UCSD-AML1 (cell line): ENCODE measurements around the gene PIAS4.
"Not testable (repeated sequence)": the region's sequence is repeated elsewhere in the genome, so short reads cannot be mapped to it uniquely, and the experiment has no call there.

Experiments
- DNase-seq: peaks from one replicate; lab custom pipeline; 2025; ENCODE audit not compliant: unreplicated experiment; lab: John Stamatoyannopoulos, UW

The PIAS4 gene

GRCh38 chr19:4007021-4007835, at the start of gene PIAS4:
Gene PIAS4 (plus strand): TSS chr19:4007736. CDS start chr19:4007761, 25 bp downstream.
- peak; percentile 98 for DNase-seq

GRCh38 chr19:3958836-3959765, 48.4 kb upstream of the PIAS4 start:
- DNase-seq: no peak

GRCh38 chr19:3959766-3960131, 47.8 kb upstream of the PIAS4 start:
- DNase-seq: no peak

DNA sequence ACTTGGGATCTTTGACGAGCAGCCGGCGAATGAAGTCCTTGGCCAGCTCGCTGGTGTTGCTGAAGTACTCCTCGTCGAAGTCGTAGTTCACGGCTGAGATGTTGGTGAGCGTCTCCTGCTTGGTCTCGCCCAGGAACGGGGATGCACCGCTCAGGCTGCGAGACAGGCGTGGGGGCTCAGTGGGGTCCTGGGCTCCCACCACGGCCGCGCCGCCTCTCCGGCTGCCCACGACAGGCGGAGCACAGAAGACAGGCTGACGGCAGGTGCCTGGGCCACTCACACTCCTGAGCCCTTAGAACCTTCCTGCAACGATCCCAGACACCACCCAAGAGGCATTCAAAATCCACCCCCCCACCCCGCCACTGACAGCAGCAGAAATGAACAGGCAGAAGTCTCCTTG, 46.5 kb upstream of the PIAS4 start:
- no peak for DNase-seq

DNA sequence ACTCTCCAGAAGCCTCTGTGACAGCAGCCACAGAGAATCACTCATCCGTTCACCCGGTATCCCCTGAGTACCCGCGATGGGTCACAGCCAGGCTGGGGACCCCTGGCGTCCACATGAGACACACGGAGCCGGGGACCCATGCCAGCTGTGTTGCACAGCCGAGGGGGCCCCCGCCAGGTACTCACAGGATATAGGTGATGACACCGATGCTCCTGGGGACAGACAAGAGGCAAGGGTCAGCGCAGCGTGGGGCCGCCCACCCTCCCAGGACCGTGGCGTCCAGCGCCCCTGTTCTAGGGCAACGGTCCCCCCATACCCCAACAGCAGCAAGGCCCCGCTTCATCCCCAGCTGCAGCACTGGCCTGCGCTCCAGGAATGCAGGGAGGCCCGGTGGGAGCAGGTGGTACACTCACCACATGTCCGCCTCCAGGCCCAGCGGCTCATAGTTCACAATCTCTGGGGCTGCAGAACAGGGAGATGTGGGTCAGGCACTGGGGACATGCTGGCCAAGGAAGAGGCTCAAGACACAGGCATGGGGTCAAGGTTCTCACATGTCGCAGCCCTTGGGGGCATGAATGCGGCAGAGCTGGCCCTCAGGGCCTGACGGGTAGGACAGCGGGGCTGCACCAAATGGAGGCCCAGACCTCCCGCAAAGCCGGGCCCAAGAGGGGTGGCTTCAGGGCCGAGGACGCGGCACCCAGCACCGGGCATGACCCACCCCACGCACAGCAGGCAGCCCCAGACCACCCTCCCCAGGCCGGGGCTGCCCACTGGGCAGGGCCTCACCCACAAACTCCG, 43.9 kb upstream of the PIAS4 start:
- DNase-seq: no peak

- DNase-seq: no peak
These were observed 43.0 kb upstream of the PIAS4 start for GRCh38 chr19:3964256-3965194.

GRCh38 chr19:3966051-3967017, 41.2 kb upstream of the PIAS4 start:
- no peak for DNase-seq

DNA sequence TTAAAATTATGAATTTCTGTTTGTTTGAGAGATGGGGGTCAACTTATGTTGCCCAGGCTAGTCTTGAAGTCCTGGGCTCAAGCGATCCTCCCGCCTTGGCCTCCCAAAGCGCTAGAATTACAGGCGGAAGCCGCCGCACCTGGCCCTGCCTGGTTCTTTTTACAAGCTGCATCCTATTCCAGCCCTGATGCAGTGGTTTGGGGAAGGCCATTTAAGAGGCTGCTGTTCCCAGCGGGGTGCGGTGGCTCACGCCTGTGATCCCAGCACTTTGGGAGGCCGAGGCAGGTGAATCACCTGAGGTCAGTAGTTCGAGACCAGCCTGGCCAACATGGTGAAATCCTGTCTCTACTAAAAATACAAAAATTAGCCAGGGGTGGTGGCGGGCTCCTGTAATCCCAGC, 39.6 kb upstream of the PIAS4 start:
- not testable (repeated sequence) for DNase-seq

- peak; percentile 75 for DNase-seq
These were observed 38.7 kb upstream of the PIAS4 start for GRCh38 chr19:3968556-3969434.

DNA sequence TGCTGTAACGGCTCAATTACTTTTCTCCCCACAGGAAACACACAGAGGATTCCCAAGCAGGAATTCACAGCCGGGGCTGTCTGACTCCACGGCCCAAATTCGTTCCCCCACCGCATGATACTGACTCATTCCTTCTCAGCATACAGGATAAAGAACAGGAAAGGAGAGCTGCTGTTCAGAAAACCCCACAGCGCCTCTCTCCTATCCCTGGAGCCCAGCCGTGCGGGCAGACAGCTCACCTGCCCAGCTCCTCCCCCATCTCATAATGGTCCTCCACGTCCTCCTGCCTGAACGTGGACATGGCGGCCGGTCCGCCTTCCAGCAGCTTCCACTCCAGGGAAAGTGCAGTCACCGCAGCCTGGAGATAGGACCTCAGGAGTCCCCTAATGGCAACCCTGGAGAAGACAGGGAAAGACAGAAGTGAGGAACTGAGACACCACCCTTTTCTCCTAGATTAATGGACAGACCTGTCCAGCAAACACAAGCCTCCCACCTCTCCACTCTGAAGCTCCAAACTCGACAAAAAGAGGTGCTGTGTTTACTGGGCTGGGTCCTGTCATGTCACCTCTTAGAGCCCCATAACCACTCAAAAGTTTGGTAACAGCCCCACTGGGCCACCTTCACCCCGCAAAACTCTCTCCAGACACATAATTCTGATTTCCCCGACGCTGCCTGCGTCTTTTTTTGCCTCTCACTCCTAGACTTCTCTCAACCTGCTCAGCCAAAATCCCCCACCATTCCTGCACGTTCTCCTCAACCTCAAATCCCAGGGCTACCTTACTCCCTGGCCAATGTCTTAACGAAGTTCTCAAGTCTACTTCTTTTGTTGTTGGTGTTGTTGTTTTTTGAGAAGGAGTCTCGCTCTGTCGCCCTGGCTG, 37.9 kb upstream of the PIAS4 start:
- no peak for DNase-seq

DNA sequence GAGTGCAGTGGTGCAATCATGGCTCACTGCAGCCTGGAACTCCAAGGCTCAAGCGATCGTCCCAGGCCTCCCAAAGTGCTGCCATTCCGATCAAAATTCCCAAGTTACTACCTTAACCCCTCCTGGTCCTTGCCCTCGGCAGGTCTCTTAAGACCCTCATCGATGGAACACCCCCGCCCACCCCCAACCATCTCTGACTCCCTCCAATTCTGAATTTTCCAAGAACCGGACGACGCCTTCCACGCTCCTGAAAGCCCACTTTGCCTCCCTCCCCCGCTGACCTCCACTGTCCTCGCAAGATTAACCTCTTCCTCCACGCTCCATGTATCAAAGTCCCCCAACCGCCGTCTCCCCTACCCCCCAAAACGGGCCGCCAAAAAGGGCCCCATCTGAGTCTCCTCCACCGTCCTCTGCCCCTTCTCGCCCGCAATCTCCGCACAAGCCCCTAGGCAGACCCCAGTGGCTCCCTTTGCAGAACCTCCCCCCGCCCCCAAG, 37.2 kb upstream of the PIAS4 start:
- DNase-seq: no peak

GRCh38 chr19:3970808-3971598, 36.5 kb upstream of the PIAS4 start, which contains the start of gene DAPK3:
Gene DAPK3 (minus strand): TSS chr19:3971099. CDS start chr19:3969735, 1,364 bp downstream.
- DNase-seq: peak; percentile 97

GRCh38 chr19:3975144-3975543, 32.4 kb upstream of the PIAS4 start:
- no peak for DNase-seq

DNA sequence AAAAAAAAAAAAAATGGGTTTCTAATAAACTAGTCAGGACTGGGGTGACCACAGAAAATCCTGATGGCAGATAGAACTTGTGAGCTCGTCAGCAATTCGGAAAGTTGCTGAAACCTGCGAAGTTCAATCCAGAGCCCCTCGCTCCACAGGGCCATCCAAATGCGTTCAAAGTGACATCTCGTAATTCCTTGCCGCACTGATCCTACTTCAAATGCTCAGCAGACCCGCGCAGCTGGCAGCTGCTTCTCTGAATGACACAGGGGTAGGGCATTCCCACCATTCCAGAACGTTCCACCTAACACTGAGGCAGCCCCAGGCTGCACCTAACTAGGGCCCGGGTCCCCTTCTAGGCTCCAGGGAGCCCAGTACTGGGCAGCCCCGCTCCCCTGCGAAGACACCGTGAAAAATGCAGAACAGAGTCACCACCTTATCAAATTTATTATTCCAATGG, 31.9 kb upstream of the PIAS4 start:
- no peak for DNase-seq

DNA sequence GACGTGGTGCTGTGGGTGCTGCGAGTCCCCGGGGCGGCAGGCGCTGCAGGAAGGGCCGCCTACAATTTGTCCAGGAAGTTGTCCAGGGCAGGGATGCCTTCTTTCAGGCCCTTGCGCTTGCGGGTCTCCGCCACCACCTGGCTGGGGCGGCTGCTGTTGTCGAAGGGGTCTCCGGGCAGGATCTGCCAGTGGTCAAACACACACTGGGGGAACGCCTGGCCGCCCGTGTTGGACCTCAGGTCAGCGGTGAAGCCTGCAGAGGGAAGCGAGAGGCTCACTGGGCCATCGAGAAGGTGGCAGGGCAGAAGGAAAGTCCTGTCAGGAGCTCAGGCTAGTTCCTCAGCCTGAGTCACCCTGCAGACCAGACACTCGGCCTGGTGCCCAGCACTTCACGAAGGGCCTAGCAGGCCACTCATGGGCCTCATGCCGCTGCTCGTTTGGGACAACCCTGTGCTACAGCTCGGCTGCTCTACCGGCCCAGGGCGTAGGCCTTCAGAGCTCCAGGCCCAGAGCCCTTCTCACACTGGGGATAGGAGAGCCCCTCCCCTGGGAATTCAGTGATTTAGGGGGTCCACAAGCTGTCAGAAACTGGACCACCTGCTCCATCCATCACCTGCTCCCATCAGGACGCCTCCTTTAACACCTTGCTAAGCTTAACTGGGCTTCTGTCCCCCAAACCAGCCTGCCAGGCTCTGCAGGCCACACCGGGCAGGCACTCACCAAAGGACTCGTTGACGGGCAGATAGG, 30.9 kb upstream of the PIAS4 start:
- no peak for DNase-seq
